HL-60/S4 treated with phorbol 12-myristate 13-acetate at 8.2 ng/mL for 4 days and 3 days (cell line): Measurements from ENCODE around the gene RMRP.

Experiments
- in situ Hi-C: fragments of 300-500 bp; cut with MboI; formaldehyde crosslinking; loops from 2 replicates; pipeline ENCODE4 v1.15.0; 2022; ENCODE audit warnings: low sequenced_read_pairs

The RMRP gene

GRCh38 chr9:35687972-35688557 is 30.2 kb upstream of the RMRP start:
- in situ Hi-C loops: no loop called here

- in situ Hi-C loops: no loop called here
These were observed 29.5 kb upstream of the RMRP start for GRCh38 chr9:35687306-35687705.

- in situ Hi-C loops: no loop called here
These were observed 28.7 kb upstream of the RMRP start for GRCh38 chr9:35686222-35687203.

GRCh38 chr9:35685506-35685905 is 27.7 kb upstream of the RMRP start:
- in situ Hi-C loops: no loop called here

GRCh38 chr9:35684921-35685320 is 27.1 kb upstream of the RMRP start:
- in situ Hi-C loops: no loop called here

GRCh38 chr9:35683323-35683722 is 25.5 kb upstream of the RMRP start:
- in situ Hi-C loops: no loop called here

GRCh38 chr9:35682520-35683315 is 24.9 kb upstream of the RMRP start:
- in situ Hi-C loops: no loop called here

- in situ Hi-C loops: no loop called here
These were observed 24.2 kb upstream of the RMRP start for GRCh38 chr9:35682051-35682450.

GRCh38 chr9:35681341-35682002 is 23.7 kb upstream of the RMRP start:
- in situ Hi-C loops: no loop called here

- in situ Hi-C loops: no loop called here
These were observed 22.7 kb upstream of the RMRP start for GRCh38 chr9:35680331-35681105.

GRCh38 chr9:35679766-35680330 is 22.0 kb upstream of the RMRP start:
- in situ Hi-C loops: no loop called here

- in situ Hi-C loops: no loop called here
These were observed 21.3 kb upstream of the RMRP start for GRCh38 chr9:35679091-35679490.

GRCh38 chr9:35675732-35676392 is 18.0 kb upstream of the RMRP start:
- in situ Hi-C loops: no loop called here

GRCh38 chr9:35675204-35675603 is 17.4 kb upstream of the RMRP start:
- in situ Hi-C loops: no loop called here

GRCh38 chr9:35674025-35674361 is 16.2 kb upstream of the RMRP start:
- in situ Hi-C loops: no loop called here

- in situ Hi-C loops: no loop called here
These were observed 15.6 kb upstream of the RMRP start, which contains the start of gene CA9 for GRCh38 chr9:35673132-35674024. CA9 (plus strand) TSS chr9:35673928; CDS start chr9:35673960, 32 bp downstream.

GRCh38 chr9:35669331-35670145 is 11.7 kb upstream of the RMRP start:
- in situ Hi-C loops: no loop called here
